HepG2 (cell line): Measurements from ENCODE around the gene TOP2A. TPM values are rescaled to one million over a fixed set of nuclear protein-coding genes. Genes with fewer than 3 reads are reported as not detected.

Source experiments
- ATAC-seq: fragments of 200-7000 bp; cut with Tn5 transposase; 3 replicates; pipeline ENCODE4 v1.9.1; 2020; ENCODE audit warnings: mild to moderate bottlenecking, moderate library complexity
- BruUV-seq: library from RNA; stranded (reverse); fragments of 400-500 nt; replicated peaks from 2 replicates; lab custom pipeline; 2021; lab: Mats Ljungman, UMichigan
- CTCF ChIA-PET: fragments of 300-600 bp; formaldehyde crosslinking; extraction: SDS; loops from one replicate; lab custom pipeline; 2021; ENCODE audit warnings: low total read pairs, inconsistent platforms, low intra/inter-chr PET ratio; lab: Yijun Ruan, JAX
- POLR2A ChIA-PET: fragments of 350-600 bp; sonication (Branson Sonifier 250); formaldehyde crosslinking; loops from one replicate; lab custom pipeline; 2020; ENCODE audit warnings: antibody characterized with exemption, inconsistent platforms; lab: Yijun Ruan, JAX
- DNase-seq: peaks from one replicate; pipeline ENCODE4 v3.0.0-alpha.2; 2015; ENCODE audit warnings: low spot score
- FAIRE-seq: peaks from 3 replicates; lab custom pipeline; 2011; peaks lifted over from hg19 to GRCh38; lab: Jason Lieb, UNC
- H2AFZ ChIP-seq: one replicate; pipeline ENCODE4 v1.6.1; 2011; ENCODE audit warnings: low read length, inconsistent platforms
- H3K27ac ChIP-seq: fragments of 300-600 bp; 3 replicates; pipeline ENCODE4 v1.8.0; 2011; ENCODE audit warnings: mixed run types, mild to moderate bottlenecking, mixed read lengths, low read length, inconsistent platforms; ENCODE audit not compliant: insufficient read depth; ENCODE audit errors: extremely low read length
- H3K27me3 ChIP-seq, 2 experiments: fragments of 200-600 bp in 1 of 2; 2 replicates in 1 of 2; 3 replicates in 1 of 2; pipeline versions ENCODE4 v1.6.0 to v1.8.0; 2011; ENCODE audit warnings: low read length in 2 of 2, mild to moderate bottlenecking in 2 of 2, moderate library complexity in 2 of 2, inconsistent platforms in 1 of 2; ENCODE audit not compliant: insufficient read depth in 2 of 2, control insufficient read depth in 1 of 2
- H3K36me3 ChIP-seq, 2 experiments: fragments of 200-600 bp in 1 of 2; replicated peaks in 1 of 2; 2 replicates in 1 of 2; 3 replicates in 1 of 2; pipeline versions ENCODE4 v1.5.1 to v1.8.0; 2011; ENCODE audit warnings: low read length in 2 of 2, inconsistent platforms in 1 of 2; ENCODE audit not compliant: insufficient read depth in 2 of 2, control insufficient read depth in 1 of 2
- H3K4me1 ChIP-seq: 2 replicates; pipeline ENCODE4 v1.5.1; 2012; ENCODE audit warnings: low read length, inconsistent platforms; ENCODE audit not compliant: insufficient read depth
- H3K4me2 ChIP-seq: 2 replicates; pipeline ENCODE4 v1.6.0; 2011; ENCODE audit warnings: low read depth, low read length, inconsistent platforms
- H3K4me3 ChIP-seq, 3 experiments: fragments of 200-600 bp in 1 of 3; sonication (generic), shearing (Covaris generic) in 1 of 3; replicated peaks in 1 of 3; 2 replicates each; pipeline ENCODE4 v1.5.1; 2011 to 2016; ENCODE audit warnings: low read length in 3 of 3, inconsistent platforms in 2 of 3, low read depth in 2 of 3, mild to moderate bottlenecking in 2 of 3, control low read depth in 1 of 3, mixed read lengths in 1 of 3; ENCODE audit not compliant: insufficient read depth in 1 of 3
- H3K79me2 ChIP-seq: one replicate; pipeline ENCODE4 v1.6.1; 2011; ENCODE audit warnings: low read length, inconsistent platforms; ENCODE audit not compliant: insufficient read depth
- H3K9ac ChIP-seq: 2 replicates; pipeline ENCODE4 v1.6.0; 2011; ENCODE audit warnings: mild to moderate bottlenecking, low read depth, low read length, inconsistent platforms; ENCODE audit not compliant: insufficient read depth
- H3K9me3 ChIP-seq: 2 replicates; pipeline ENCODE4 v1.5.1; 2012; ENCODE audit warnings: mild to moderate bottlenecking, low read length
- H4K20me1 ChIP-seq: 2 replicates; pipeline ENCODE4 v1.6.0; 2011; ENCODE audit warnings: inconsistent platforms, mild to moderate bottlenecking, low read length, moderate library complexity; ENCODE audit not compliant: insufficient read depth
- DDIT3 ChIP-seq: sonication (generic); formaldehyde crosslinking; IDR thresholded peaks from 2 replicates; pipeline ENCODE4 v1.4.0; 2020; ENCODE audit warnings: mild to moderate bottlenecking, missing genetic modification reagents
- ETV5 ChIP-seq: IDR thresholded peaks from 2 replicates; pipeline ENCODE4 v1.6.1; 2018; ENCODE audit warnings: missing biosample characterization, missing genetic modification reagents, inconsistent platforms, borderline replicate concordance
- HMG20A ChIP-seq: IDR thresholded peaks from 2 replicates; pipeline ENCODE4 v1.6.1; 2016; ENCODE audit warnings: borderline replicate concordance
- KDM1A ChIP-seq: IDR thresholded peaks from 2 replicates; pipeline ENCODE4 v1.6.1; 2016; ENCODE audit warnings: missing compliant biosample characterization
- MAFF ChIP-seq: IDR thresholded peaks from 2 replicates; pipeline ENCODE4 v1.6.1; 2011; ENCODE audit warnings: low read depth, low read length, improper control_type of control experiment
- SAFB2 ChIP-seq: sonication (generic); formaldehyde crosslinking; IDR thresholded peaks from 2 replicates; pipeline ENCODE4 v1.5.1; 2020; ENCODE audit warnings: missing genetic modification reagents, low read depth, mild to moderate bottlenecking, borderline replicate concordance
- STAG1 ChIP-seq: sonication (generic); formaldehyde crosslinking; IDR thresholded peaks from 2 replicates; pipeline ENCODE4 v1.4.0; 2020; ENCODE audit warnings: missing genetic modification reagents
- XBP1 ChIP-seq: sonication (generic); formaldehyde crosslinking; IDR thresholded peaks from 2 replicates; pipeline ENCODE4 v1.5.0; 2020; ENCODE audit warnings: missing genetic modification reagents
- ZNF275 ChIP-seq: sonication (generic); formaldehyde crosslinking; IDR thresholded peaks from 2 replicates; pipeline ENCODE4 v1.8.0; 2022; ENCODE audit warnings: missing genetic modification reagents, mild to moderate bottlenecking, inconsistent platforms, borderline replicate concordance
- ZNF552 ChIP-seq: sonication (generic); formaldehyde crosslinking; IDR thresholded peaks from 2 replicates; pipeline ENCODE4 v1.9.0; 2022; ENCODE audit warnings: missing genetic modification reagents, mild to moderate bottlenecking, borderline replicate concordance
- WGBS: methylation state at CpG from one replicate; pipeline ENCODE4 v1.1.6; 2017; ENCODE audit warnings: low lambda C conversion rate; 5-methylcytosine and 5-hydroxymethylcytosine counted together
- in situ Hi-C: cut with HindIII; loops from 2 replicates; pipeline ENCODE4 v1.10.0; 2017; ENCODE audit warnings: low pct_unique_long_range_greater_than_20kb; ENCODE audit not compliant: extremely low pct_ligation_motif_present
- intact Hi-C: fragments of 100-400 bp; cut with micrococcal nuclease; formaldehyde crosslinking; loops from one replicate; pipeline ENCODE4 v1.10.0; 2022; ENCODE audit not compliant: unreplicated experiment
- polyA plus RNA-seq, 8 experiments: library from polyadenylated mRNA; depleted of rRNA in 3 of 8; stranded (reverse) in 7 of 8; unstranded in 1 of 8; fragments of >200 nt; fragmentation: Illumina TruSeq in 4 of 8; extraction: Trizol in 4 of 8; gene quantifications; 2 replicates each; pipeline versions ENCODE4 v1.2.1 to v1.2.3, GENCODE V29; 2011 to 2016; ENCODE audit warnings: low read depth in 4 of 8, missing spikeins in 1 of 8, mixed read lengths in 1 of 8; ENCODE audit not compliant: insufficient read depth in 1 of 8
- total RNA-seq, 5 experiments: library from RNA; depleted of rRNA; stranded (reverse); fragments of >200 nt; fragmentation: Illumina TruSeq; extraction: Trizol; gene quantifications; 2 replicates each; pipeline ENCODE4 v1.2.3, GENCODE V29; 2016; ENCODE audit warnings: low read depth in 1 of 5
- TF ChIP-seq, protein P1 (sequence below): sonication (generic); formaldehyde crosslinking; IDR thresholded peaks from 2 replicates; pipeline ENCODE4 v1.5.0; 2020; ENCODE audit warnings: mild to moderate bottlenecking, missing genetic modification reagents, moderate library complexity
- TF ChIP-seq, protein P2 (sequence below): sonication (generic); formaldehyde crosslinking; IDR thresholded peaks from 2 replicates; pipeline ENCODE4 v1.4.0; 2020; ENCODE audit warnings: missing genetic modification reagents, borderline replicate concordance

Gene TOP2A
- total and polyA plus RNA-seq, 2 of the 13 experiments (the other 11 are each of a cell fraction or from before 2014, with no cell fraction given) = 108 to 327 TPM

- BruUV-seq = no TSS peak
- H3K9ac ChIP-seq = no peak overlapping the region
- intact Hi-C loops = no loop called here
- H3K36me3 ChIP-seq = no peaks in the 10 kb centered on the region
- no peak overlapping the region for H3K27ac ChIP-seq
- H3K27me3 ChIP-seq = peaks cover 3 to 10% of the 10 kb centered on the region in 2 experiments; a peak in 3 of 5 replicates
- CTCF ChIA-PET = no interaction called here
- TF ChIP-seq STAG1 (CRISPR knock-in tag) (peak; percentile 15; the same call in 1 of the 2 replicates), ZNF275 (CRISPR knock-in tag) (no peak)
- TF ChIP-seq, protein P1, sequence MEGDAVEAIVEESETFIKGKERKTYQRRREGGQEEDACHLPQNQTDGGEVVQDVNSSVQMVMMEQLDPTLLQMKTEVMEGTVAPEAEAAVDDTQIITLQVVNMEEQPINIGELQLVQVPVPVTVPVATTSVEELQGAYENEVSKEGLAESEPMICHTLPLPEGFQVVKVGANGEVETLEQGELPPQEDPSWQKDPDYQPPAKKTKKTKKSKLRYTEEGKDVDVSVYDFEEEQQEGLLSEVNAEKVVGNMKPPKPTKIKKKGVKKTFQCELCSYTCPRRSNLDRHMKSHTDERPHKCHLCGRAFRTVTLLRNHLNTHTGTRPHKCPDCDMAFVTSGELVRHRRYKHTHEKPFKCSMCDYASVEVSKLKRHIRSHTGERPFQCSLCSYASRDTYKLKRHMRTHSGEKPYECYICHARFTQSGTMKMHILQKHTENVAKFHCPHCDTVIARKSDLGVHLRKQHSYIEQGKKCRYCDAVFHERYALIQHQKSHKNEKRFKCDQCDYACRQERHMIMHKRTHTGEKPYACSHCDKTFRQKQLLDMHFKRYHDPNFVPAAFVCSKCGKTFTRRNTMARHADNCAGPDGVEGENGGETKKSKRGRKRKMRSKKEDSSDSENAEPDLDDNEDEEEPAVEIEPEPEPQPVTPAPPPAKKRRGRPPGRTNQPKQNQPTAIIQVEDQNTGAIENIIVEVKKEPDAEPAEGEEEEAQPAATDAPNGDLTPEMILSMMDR (CRISPR knock-in tag) = peak; percentile 32
- H4K20me1 ChIP-seq = no peaks in the 10 kb centered on the region
- FAIRE-seq (peak; percentile 60), DNase-seq (no peak), ATAC-seq (peak; percentile 65)
- no peak overlapping the region for H2AFZ ChIP-seq
- in situ Hi-C loops = no loop called here
- no peaks in the 10 kb centered on the region for H3K79me2 ChIP-seq
- no peak overlapping the region for H3K4me2 ChIP-seq
- peaks cover 17% of the 10 kb centered on the region for H3K4me1 ChIP-seq
- H3K9me3 ChIP-seq = no peaks in the 10 kb centered on the region
- POLR2A ChIA-PET = interaction anchor here (0.9 to 1.8 kb wide), 2 partner anchors 9 to 133 kb away, joined by 3 read pairs; partner anchors contain the start of gene TOP2A
- no peak overlapping the region for H3K4me3 ChIP-seq
These were observed 9.4 kb upstream of the TOP2A start for GRCh38 chr17:40427002-40427491.

DNA sequence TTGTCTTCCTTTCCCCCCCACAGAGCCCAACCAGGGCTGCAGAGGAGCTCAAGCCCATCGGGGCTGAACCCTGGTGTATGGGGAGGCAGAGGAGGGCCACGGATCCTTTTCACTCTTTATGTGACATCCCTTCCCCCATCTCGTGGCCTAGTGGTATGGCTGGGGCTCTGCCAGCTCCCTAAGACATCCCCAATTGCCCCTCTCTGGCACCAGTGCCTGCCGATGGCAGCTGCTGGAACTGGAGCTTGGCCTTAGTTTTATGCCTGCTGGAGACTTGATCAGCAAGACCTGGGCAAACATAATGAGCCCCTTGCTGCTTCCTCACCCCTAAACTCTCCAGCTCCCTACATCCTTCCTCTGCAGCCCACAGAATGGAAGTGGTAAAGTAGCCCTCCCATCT, 8.0 kb upstream of the TOP2A start:
- ChIA-PET CTCF (no interaction called here), POLR2A (interaction anchor here (1.1 to 1.8 kb wide), 2 partner anchors 23 to 135 kb away, joined by 3 to 5 read pairs; no protein-coding TSS in a partner anchor)
- Histone ChIP-seq H3K9me3 (no peaks in the 10 kb centered on the region), H2AFZ (no peak overlapping the region), H3K4me2 (no peak overlapping the region), H3K4me1 (peaks cover 31% of the 10 kb centered on the region), H3K27me3 (peaks cover 3 to 8% of the 10 kb centered on the region in 2 experiments; a peak in 3 of 5 replicates), H3K36me3 (no peaks in the 10 kb centered on the region), H3K9ac (no peak overlapping the region), H3K79me2 (no peaks in the 10 kb centered on the region), H4K20me1 (no peaks in the 10 kb centered on the region), H3K27ac (no peak overlapping the region), H3K4me3 (no peak overlapping the region)
- DNase-seq = no peak
- no TSS peak for BruUV-seq
- no peak for FAIRE-seq
- WGBS = 41% methylated on average over 4 of the region's 4 CpGs
- no peak for ATAC-seq
- in situ Hi-C loops = no loop called here
- intact Hi-C loops = no loop called here
- TF ChIP-seq ZNF552 (CRISPR knock-in tag) (no peak), MAFF (no peak), SAFB2 (CRISPR knock-in tag) (no peak), ETV5 (no peak), KDM1A (no peak), HMG20A (no peak), XBP1 (no peak), DDIT3 (CRISPR knock-in tag) (no peak)
- TF ChIP-seq, protein P2, sequence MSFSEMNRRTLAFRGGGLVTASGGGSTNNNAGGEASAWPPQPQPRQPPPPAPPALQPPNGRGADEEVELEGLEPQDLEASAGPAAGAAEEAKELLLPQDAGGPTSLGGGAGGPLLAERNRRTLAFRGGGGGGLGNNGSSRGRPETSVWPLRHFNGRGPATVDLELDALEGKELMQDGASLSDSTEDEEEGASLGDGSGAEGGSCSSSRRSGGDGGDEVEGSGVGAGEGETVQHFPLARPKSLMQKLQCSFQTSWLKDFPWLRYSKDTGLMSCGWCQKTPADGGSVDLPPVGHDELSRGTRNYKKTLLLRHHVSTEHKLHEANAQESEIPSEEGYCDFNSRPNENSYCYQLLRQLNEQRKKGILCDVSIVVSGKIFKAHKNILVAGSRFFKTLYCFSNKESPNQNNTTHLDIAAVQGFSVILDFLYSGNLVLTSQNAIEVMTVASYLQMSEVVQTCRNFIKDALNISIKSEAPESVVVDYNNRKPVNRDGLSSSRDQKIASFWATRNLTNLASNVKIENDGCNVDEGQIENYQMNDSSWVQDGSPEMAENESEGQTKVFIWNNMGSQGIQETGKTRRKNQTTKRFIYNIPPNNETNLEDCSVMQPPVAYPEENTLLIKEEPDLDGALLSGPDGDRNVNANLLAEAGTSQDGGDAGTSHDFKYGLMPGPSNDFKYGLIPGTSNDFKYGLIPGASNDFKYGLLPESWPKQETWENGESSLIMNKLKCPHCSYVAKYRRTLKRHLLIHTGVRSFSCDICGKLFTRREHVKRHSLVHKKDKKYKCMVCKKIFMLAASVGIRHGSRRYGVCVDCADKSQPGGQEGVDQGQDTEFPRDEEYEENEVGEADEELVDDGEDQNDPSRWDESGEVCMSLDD = no peak
